Heart right ventricle (tissue), 16 donors: ENCODE results near the gene ATN1. TPM values are rescaled to one million over a fixed set of nuclear protein-coding genes. Genes with fewer than 3 reads are reported as not detected.

ENCODE experiments used
- ATAC-seq, 8 donors: fragments of 200-7000 bp; cut with Tn5 transposase; one replicate each; pipeline ENCODE4 v1.9.1; 2020; ENCODE audit warnings: mild to moderate bottlenecking in 8 of 8, moderate library complexity in 8 of 8, moderate number of reproducible peaks in 1 of 8
- DNase-seq, 2 donors: peaks; one replicate each; pipeline ENCODE4 v3.0.0-alpha.2; 2020
- H3K27ac ChIP-seq, 10 donors: fragments of 200-600 bp; sonication (generic) in 2 of 10; one replicate each; pipeline versions ENCODE4 v1.5.0 to v1.8.0; 2020 to 2022; ENCODE audit warnings: mild to moderate bottlenecking in 3 of 10
- H3K27me3 ChIP-seq, 7 donors: fragments of 200-600 bp; one replicate each; pipeline ENCODE4 v1.8.0; 2021 to 2022; ENCODE audit warnings: mild to moderate bottlenecking in 2 of 7
- H3K36me3 ChIP-seq, 9 donors: fragments of 200-600 bp; sonication (generic) in 1 of 9; one replicate each; pipeline versions ENCODE4 v1.5.0 to v1.8.0; 2020 to 2022; ENCODE audit warnings: mild to moderate bottlenecking in 2 of 9
- H3K4me1 ChIP-seq, 9 donors: fragments of 200-600 bp; sonication (generic) in 1 of 9; one replicate each; pipeline versions ENCODE4 v1.5.0 to v1.8.0; 2020 to 2022; ENCODE audit warnings: mild to moderate bottlenecking in 4 of 9
- H3K4me3 ChIP-seq, 10 donors: fragments of 200-600 bp; sonication (generic) in 2 of 10; one replicate each; pipeline versions ENCODE4 v1.5.0 to v1.8.0; 2020 to 2022; ENCODE audit warnings: mild to moderate bottlenecking in 7 of 10, moderate library complexity in 2 of 10
- H3K9me3 ChIP-seq, 11 donors: fragments of 200-600 bp in 10 of 11; sonication (generic) in 2 of 11; one replicate each; pipeline versions ENCODE4 v1.5.0 to v1.8.0; 2013 to 2022; ENCODE audit warnings: mild to moderate bottlenecking in 2 of 11, control low read depth in 1 of 11, moderate library complexity in 1 of 11
- CTCF ChIP-seq, 9 donors: fragments of 200-600 bp; sonication (generic) in 2 of 9; IDR thresholded peaks; one replicate each; pipeline versions ENCODE4 v1.5.0 to v1.8.0; 2021 to 2022; ENCODE audit warnings: antibody characterized with exemption in 9 of 9, mild to moderate bottlenecking in 5 of 9, moderate library complexity in 1 of 9
- WGBS, 2 donors: extraction: QIAGEN DNeasy Blood & Tissue Kit; methylation state at CpG; one replicate each; pipeline ENCODE4 v1.1.7; 2013; ENCODE audit warnings: inconsistent platforms in 1 of 2; 5-methylcytosine and 5-hydroxymethylcytosine counted together
- intact Hi-C, 10 donors: fragments of 100-400 bp; cut with DNase I; formaldehyde crosslinking; loops; one replicate each; pipeline versions ENCODE4 v1.11.1 to v1.14.2; 2022
- polyA plus RNA-seq, 2 donors: library from polyadenylated mRNA; stranded (reverse); fragments of 200-250 nt; gene quantifications; one replicate each; pipeline ENCODE4 v1.2.3, GENCODE V29; 2013
- total RNA-seq, 10 donors: library from RNA; stranded (reverse); fragmentation: NEBNext Ultra II Directional in 3 of 10; extraction: Animal tissue kit (Norgen Biotek cat#: 25700) in 3 of 10; gene quantifications; one replicate each; pipeline versions ENCODE4 v1.2.1 to v1.2.4, GENCODE V29; 2021 to 2023
- donor health status: Arrhythmogenic right ventricular cardiomyopathy.
- donor health status: ischemic (EF 13 %, LVEDD 7.1; RV severe dilation, severe dysfunction).
- donor health status: healthy with polysubstance abuse.
- donor health status: DM: no; HTN: yes; CAD: no.
- donor health status: DM: no; HTN: no; CAD: no.
- donor health status: ischemic (EF 25% LVEDD 6.9; RV normal size, moderate dysfunction).
- donor health status: ischemic (EF 25% LVEDD 5.7; RV mildly dilated, moderate dysfunction).
- donor health status: healthy.
- donor health status: DM: yes; HTN: yes; CAD: no.
- donor health status: Ischemic cardiomyopathy.
- donor health status: ischemic (EF 35%, LVEDD 5.7; RV mildly dilated, moderate dysfunction).
- donor health status: nonischemic (EF 11% LVEDD 7.7; RV severe dilation, severe dysfunction).
- donor health status: DM: yes; HTN: yes; CAD: no.
- donor health status: PGD.
- donor health status: ischemic (EF 29% LVEDD 5.4; RV normal size, mild dysfunction).
- donor health status: nonischemic (EF 23%, LVEDD 6.1; RV moderate dilation, normal function).

Gene ATN1
- total and polyA plus RNA-seq, 12 donors: 48.7 to 96.7 (median 65.8) TPM

- H3K36me3 ChIP-seq: peaks cover 0 to 54% (median 32%) of the 10 kb centered on the region in 9 donors
- peak; percentile 75 to 97 (median 93) for TF ChIP-seq CTCF (IDR thresholded peaks at IDR 0.05)
- DNase-seq: peak; percentile 81 to 90
- peaks cover 25 to 66% (median 55%) of the 10 kb centered on the region in 9 donors for H3K4me1 ChIP-seq
- H3K27me3 ChIP-seq: no peaks in the 10 kb centered on the region
- peak; percentile 56 to 83 (median 81) for ATAC-seq
- intact Hi-C loops: loop anchor here in 7 of 10 donors (1.0 to 10.0 kb wide), 6 partner anchors 20 to 127 kb away; partner anchors contain the start of genes C12orf57 (in 4 of the 7), C1R (in 1 of the 7), LPCAT3 (in 1 of the 7) and SPSB2 (in 1 of the 7)
- H3K4me3 ChIP-seq: no peak overlapping the region
- H3K9me3 ChIP-seq: no peaks in the 10 kb centered on the region
- H3K27ac ChIP-seq: peak overlapping the region in 9 of 10 donors; percentile 3 to 84 (median 74)
- 24 to 28% methylated on average over 12 of the region's 12 CpGs for WGBS, 2 donors
These were observed 37.4 kb downstream of the ATN1 start for GRCh38 chr12:6965026-6965661.

- H3K9me3 ChIP-seq: no peaks in the 10 kb centered on the region
- no peak for DNase-seq
- H3K4me1 ChIP-seq: peaks cover 24 to 60% (median 51%) of the 10 kb centered on the region in 9 donors
- no peak overlapping the region for H3K4me3 ChIP-seq
- intact Hi-C loops: loop anchor here in 7 of 10 donors (1.0 to 10.0 kb wide), 6 partner anchors 21 to 127 kb away; partner anchors contain the start of genes C12orf57 (in 4 of the 7), C1R (in 1 of the 7), LPCAT3 (in 1 of the 7) and SPSB2 (in 1 of the 7)
- no peak for ATAC-seq
- H3K27me3 ChIP-seq: no peaks in the 10 kb centered on the region
- peak overlapping the region in 3 of 10 donors; percentile 74 to 84 (median 74) for H3K27ac ChIP-seq
- 76% methylated on average over 4 of the region's 4 CpGs for WGBS, 2 donors
- TF ChIP-seq CTCF (IDR thresholded peaks at IDR 0.05): no peak
- peaks cover 0 to 49% (median 32%) of the 10 kb centered on the region in 9 donors for H3K36me3 ChIP-seq
These were observed 38.0 kb downstream of the ATN1 start for GRCh38 chr12:6965714-6966113.

- Histone ChIP-seq H3K27me3 (no peaks in the 10 kb centered on the region), H3K36me3 (peaks cover 0 to 48% (median 32%) of the 10 kb centered on the region in 9 donors), H3K9me3 (no peaks in the 10 kb centered on the region), H3K27ac (no peak overlapping the region), H3K4me3 (no peak overlapping the region), H3K4me1 (peaks cover 18 to 57% (median 47%) of the 10 kb centered on the region in 9 donors)
- 74 to 85% methylated on average over 7 of the region's 7 CpGs for WGBS, 2 donors
- ATAC-seq (no peak), DNase-seq (no peak)
- intact Hi-C loops: loop anchor here in 3 of 10 donors (5.0 to 10.0 kb wide), 3 partner anchors 48 to 126 kb away; partner anchors contain the start of genes C1R (in 1 of the 3), LPCAT3 (in 1 of the 3) and SPSB2 (in 1 of the 3)
- TF ChIP-seq CTCF (IDR thresholded peaks at IDR 0.05): no peak
These were observed 38.6 kb downstream of the ATN1 start for GRCh38 chr12:6966351-6966750.

- peaks cover 0 to 54% (median 32%) of the 10 kb centered on the region in 9 donors for H3K36me3 ChIP-seq
These were observed 39.9 kb downstream of the ATN1 start for GRCh38 chr12:6967651-6968100.

More at GRCh38 chr12:6967651-6968100, 39.9 kb downstream of the ATN1 start:
- Histone ChIP-seq H3K9me3 (no peaks in the 10 kb centered on the region), H3K4me1 (peaks cover 11 to 52% (median 40%) of the 10 kb centered on the region in 9 donors), H3K4me3 (no peak overlapping the region), H3K27ac (no peak overlapping the region), H3K27me3 (no peaks in the 10 kb centered on the region)
- intact Hi-C loops: loop anchor here in 3 of 10 donors (5.0 to 10.0 kb wide), 3 partner anchors 47 to 125 kb away; partner anchors contain the start of genes C1R (in 1 of the 3), LPCAT3 (in 1 of the 3) and SPSB2 (in 1 of the 3)
- WGBS, 2 donors: 89 to 90% methylated on average over 10 of the region's 10 CpGs
- DNase-seq (no peak), ATAC-seq (no peak)
- no peak for TF ChIP-seq CTCF (IDR thresholded peaks at IDR 0.05)
